ENCODE results near the gene RAB26.
"Not testable (repeated sequence)": the region's sequence is repeated elsewhere in the genome, so short reads cannot be mapped to it uniquely, and the experiment has no call there.

RAB26 gene, protein sequence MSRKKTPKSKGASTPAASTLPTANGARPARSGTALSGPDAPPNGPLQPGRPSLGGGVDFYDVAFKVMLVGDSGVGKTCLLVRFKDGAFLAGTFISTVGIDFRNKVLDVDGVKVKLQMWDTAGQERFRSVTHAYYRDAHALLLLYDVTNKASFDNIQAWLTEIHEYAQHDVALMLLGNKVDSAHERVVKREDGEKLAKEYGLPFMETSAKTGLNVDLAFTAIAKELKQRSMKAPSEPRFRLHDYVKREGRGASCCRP

DNA sequence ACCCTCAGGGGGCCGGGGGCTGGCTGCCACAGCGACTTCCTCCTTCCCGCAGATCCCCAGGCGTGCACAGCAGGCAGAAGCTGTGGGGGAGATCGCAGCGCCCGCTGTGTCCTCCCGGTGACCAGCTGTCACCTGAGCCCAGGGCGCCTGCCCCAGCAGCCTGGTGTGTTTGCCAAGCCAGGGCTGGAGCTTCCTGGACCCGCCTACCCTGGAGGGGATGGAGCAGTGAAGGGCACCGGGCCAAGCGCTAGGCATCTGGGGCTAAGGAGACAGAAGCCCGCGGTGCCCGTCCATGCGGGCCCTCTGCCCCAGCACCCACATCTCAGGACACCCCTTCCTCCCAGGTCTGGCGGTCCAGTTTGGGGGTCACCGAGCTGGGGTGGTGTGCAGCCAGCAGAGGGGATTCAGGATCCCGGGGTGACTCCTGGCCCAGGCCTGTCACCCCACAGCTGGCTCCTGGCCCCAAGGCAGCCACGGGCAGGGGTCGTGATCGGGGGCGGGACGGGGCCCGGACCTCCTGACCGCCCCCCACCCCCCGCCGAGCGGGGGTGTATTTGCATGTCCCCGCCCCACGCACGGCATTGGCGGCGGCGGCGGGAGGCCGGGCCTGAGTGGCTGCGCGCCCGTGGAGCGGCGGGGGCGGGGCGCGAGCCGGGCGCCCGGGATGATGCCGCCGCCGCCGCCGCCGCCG is at the start of gene RAB26:
RAB26 (plus strand) TSS at position 645 of the 691 bp plus-strand sequence. CDS start 159 bp downstream, outside the sequence.
- DNase-seq, result peak; percentile 72

DNA sequence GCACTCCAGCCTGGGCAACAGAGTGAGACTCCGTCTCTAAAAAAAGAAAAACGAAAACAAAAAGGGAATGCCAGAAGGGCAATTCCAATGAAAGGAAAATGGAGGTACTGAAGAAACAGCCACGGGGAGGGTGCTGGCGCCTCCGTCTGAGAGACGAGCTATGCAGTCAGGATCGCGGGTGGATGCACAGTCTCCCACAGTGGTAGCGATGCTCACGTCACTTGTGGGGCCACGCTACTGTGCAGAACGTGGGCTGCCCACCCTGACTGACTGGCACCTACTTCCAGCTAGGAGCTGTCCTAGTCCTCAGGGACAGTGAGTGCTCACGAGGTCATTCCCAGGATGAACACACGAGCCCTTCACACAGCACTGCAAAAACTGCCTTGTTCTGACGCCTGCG is 46.8 kb upstream of the RAB26 start:
- not testable (repeated sequence) for DNase-seq

DNA sequence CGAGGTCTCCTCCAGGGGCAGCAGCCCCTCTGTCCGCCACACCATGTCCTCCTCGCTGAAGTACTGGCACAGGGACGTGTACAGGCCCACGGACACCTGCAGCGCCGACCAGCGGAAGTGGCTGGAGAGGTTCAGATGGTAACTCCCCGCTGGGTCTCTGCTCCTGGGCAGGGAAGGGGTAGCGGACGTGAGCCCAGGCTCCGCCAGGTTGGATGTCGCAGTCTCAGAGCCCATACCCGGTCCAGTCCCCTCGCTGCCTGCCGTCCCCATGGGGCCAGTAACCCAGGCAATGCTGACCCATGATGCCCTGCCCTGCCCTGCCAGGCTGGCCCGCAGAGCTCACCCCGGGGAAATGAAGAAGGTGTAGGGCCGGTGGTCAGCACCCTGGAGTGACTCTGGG is 46.0 kb upstream of the RAB26 start:
- no peak for DNase-seq

DNA sequence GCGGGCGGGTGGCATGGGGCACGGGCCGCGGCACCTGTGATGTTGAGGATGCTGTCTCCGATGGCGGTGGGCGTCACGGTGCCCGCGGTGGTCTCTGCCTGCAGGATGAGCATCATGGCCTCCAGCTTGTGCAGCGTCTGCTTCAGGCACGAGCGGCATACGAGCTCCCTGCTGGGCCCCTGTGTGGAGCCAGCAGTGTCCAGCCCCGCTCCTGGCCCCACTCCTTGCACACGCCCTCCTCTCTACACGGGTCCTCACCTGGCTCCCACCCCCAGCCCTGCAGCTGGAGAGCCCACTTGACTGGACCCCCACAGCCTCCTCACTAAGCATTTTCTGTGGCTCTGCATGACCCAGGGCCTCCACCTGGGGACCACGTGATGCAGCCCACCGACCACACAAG is 44.0 kb upstream of the RAB26 start:
- not testable (repeated sequence) for DNase-seq

DNA sequence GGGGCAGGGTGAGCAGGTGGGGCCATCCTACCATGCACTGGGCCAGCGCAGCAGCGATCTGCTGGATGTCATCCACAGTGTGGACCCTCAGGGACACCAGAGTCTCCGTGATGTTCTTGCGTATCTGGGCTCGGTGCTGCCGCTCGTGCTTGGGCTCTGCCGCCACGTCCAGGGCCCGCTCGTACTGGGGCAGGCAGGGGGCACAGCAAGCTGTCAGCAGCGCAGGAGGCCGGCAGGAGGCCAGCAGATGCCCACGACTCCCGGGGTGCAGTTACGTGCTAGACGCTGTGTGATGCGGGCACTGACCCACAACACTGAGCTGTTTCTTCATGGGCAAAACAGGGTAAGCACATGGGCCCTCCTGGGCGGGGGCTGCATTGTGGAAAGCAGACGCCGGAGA is 43.1 kb upstream of the RAB26 start:
- not testable (repeated sequence) for DNase-seq

DNA sequence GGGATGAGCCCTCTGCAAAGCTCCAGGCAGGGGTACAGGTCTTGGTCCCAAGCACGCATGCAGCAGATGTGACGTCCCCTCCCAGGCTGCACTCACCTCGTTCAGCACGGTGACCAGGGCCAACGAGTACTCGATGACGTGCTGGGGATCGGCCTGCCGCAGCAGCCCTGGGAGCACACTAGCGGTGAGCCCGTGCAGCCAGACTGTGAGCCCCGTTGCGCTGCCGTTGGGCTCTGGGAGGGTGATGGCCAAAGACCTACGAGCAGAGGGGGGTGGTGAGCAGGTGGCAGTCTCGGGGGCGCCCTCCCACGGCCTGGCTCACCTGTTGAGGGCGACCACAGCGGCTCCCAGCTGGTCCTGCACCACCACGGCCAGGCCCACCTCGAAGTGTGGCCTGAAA is 42.7 kb upstream of the RAB26 start:
- not testable (repeated sequence) for DNase-seq

DNA sequence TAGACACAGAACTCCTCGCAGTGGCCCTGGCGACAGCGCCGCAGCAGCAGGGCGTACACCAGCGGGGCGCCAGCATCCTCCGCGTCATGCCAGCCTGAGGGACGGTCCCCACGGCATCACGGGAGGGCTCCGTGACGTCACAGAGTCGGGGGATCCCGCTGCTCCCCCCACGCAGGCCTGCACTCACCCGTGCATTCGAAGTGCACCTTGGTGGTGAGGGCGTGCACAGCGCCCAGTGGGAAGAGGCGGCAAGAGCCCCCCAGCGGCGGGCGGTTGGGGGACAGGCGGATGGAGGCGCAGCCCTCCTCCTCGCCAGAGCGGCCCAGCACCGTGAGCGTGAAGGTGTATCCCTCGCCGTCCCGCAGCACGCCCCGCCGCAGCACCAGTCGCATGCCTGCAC is 42.2 kb upstream of the RAB26 start:
- DNase-seq, result not testable (repeated sequence)

DNA sequence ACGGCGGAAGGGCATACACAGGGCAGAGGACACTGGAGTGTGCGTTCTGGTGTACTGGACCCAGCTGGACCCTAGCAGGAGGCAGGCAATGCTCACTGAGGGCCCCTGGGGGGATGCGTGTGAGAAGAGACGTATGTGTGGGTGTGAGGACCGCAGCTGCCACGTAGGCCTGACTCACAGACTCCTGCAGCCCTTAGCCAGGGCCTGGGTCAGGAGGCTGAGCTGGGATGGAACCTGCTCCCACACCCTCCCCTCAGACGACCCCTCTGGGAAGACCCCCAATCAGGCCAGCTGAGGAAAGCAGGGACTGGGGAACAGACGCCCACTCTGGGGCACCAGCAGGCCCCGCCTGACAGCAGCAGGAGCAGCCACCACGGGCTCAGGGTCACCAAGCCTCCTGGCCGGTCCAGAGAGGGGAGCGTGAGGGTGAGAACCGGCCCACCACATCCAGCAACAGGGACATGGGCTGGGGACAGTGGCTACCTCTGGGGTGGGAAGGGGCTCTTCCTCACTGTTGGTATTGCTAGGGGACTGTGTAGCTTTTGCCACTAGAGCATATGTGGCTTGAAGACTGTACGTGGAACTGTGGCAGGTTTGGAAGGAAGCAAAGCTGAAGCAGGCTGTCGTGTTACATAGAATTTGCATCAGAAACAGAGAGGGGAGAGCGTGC is 41.2 kb upstream of the RAB26 start:
- DNase-seq, result not testable (repeated sequence)

DNA sequence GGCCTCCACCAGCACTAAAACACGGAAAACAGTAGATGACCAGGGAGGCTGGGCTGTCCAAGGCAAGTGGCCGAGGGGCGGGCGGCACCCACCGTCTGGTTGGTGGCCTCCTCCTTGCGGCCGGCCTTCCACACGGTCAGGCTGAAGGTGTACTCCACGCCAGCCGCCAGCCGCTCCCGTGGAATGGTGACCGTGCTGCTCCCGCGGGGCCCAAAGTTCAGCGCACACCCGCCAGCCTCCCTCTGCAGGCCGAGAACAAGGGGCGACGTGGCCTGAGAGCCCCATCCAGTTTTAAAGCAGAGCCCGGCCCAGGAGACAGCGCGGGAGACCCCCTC is 40.7 kb upstream of the RAB26 start:
- not testable (repeated sequence) for DNase-seq

DNA sequence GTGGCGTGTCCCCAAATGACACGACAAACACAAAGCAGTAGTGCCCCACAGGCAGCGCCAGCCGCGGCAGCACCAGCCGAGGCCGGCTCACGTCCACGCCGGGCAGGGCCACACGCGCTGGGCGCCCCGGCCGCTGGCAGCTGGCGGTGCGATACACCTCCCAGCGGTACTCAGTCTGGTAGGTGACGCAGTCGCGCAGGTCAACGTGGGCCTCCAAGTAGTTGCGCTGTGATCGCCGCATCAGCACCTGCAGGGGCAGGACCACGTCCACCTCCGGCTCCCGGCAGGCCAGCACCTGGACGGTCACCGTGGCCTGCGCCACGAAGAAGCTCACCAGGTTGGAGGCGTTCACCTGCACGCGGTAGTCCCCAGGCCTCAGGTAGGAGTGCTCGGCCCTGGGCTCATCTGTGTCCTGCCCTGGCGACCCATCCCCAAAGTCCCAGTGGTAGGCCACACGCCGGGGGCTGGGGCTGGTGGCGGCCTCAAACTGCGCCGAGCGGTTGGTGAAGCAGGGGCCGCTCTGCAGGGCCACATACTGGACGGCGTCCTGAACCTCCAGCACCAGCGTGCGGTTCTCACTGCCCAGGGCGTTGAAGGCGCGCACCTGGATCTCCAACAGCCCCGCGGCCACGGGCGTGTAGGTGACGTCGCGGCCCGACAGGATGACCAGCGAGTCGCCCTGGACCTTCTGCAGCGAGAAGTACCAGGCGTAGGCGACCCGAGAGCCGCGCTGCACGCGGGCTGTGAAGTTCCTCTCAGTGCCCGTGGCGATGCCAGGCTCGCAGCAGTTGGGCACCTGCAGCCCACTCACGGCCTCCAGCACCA is 39.8 kb upstream of the RAB26 start:
- DNase-seq, result not testable (repeated sequence)

DNA sequence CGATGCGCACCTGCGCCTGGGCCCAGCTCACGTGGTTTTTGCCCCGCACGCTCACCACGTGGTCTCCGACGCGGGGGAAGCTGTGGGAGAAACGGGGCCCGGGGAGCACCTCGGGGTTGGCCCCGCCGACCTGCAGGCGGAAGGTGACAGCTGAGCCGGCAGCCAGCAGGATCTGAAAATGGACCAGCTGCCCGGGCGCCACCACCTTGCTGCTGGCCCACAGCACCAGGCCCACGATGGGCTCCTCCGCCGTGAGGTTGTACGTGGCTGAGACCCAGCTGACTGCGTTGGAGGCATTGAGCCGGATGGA is 39.2 kb upstream of the RAB26 start:
- DNase-seq, result not testable (repeated sequence)

DNA sequence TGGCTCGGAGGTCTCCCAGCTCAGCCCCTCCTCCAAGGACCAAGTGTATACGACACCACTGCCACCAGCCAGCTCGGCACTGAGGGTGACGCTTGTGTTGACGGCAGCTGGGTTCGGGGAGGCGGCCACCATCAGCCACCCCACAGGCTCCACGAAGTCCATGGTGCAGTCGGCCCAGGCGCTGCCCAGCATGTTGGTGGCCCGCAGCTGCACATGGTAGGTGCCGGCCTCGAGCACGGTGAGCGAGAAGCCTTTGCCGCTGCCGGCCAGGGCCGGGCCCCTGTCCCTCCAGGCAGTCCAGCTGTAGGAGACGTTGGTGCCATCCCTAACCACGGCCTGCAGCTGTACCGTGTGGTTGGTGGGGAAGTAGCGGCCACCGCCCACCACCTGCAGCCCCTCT is 38.6 kb upstream of the RAB26 start:
- not testable (repeated sequence) for DNase-seq

DNA sequence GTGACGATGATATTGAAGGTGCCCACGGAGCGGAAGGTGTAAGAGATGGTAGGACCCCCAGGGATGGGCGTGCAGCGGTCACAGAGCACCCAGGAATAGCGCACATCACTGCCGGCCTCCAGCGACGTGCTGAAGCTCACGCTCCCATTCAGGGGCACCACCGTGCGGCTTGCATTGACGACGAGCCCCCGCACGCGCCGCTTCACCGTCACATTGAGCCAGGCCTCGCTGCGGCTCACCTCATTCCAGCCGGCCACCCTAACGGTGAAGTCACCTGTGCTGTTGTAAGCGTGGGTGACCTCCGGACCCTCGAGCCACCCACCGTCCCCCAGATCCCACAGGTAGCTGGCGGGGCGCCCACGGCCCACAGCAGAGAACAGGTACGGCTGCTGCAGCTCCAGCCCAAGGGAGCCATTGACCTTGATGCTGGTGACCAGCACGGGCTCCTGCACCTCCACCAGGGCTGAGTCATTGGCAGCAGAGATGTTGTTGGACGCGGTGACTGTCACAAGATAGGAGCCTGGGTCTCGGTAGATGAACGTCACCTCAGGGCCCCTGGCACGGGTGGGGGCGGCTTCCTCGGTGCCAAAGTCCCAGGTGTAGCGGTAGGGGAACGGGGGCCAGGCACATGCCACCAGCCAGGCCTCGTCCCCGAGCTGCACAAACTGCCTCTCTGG is 38.0 kb upstream of the RAB26 start:
- DNase-seq, result not testable (repeated sequence)

DNA sequence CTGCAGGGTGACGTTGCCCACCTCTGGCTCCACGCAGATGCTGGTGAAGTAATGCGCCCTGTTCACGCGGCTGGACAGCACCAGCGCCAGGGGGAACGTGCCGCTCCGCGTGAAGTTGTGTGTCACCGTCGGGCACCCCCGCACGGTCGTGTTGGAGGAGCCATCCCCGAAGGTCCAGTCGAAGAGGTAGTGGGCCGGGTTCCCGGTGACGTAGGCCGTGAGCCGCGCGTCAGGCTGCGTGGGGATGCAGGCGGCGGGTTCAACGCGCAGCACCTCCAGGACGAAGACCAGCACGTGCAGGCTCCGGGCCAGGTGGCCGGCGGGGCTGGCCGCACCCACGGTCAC is 37.4 kb upstream of the RAB26 start:
- DNase-seq, result not testable (repeated sequence)

DNA sequence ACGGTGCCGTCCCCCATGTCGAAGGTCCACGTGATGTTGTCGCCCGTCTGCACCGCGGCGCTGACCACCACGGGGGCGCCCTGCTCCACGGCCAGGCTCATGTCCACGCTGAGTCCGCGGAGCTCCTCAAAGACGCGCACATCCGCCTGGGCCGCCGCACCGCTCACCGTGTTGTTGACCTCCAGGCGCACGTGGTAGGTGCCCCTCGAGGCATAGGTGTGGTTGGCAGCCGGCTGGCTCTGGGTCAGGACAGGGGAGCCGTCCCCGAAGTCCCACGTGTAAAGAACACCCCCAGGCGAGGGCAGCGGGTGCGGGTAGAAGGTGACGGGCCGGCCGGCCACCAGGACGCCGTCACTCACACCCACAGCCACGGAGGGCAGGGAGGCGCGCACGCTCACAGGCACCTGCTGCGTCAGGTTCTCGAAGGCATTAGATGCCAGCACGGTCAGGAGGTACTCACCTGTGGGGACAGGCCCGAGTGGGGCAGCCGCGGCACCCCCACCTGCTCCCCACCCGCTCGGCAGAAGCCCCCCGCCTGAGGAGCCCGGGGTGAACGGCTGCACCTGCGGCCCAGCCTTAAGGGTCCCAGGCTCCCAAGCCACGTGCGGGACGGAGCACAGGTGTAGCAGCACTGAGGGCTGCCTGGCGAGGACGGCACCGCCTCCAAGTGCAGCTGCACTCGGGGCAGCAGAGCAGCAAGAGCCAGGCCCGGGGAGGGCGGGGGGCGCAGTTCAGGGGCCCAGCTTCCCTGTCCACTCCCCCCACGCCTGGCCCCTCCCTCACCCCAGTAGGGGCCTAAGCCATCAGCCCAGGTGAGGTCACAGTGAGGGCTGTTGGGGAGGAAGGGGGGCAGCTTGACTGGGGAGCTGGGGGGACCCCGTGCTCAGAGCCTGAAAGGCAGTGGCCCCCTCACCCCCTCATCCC is 36.8 kb upstream of the RAB26 start:
- DNase-seq, result not testable (repeated sequence)

DNA sequence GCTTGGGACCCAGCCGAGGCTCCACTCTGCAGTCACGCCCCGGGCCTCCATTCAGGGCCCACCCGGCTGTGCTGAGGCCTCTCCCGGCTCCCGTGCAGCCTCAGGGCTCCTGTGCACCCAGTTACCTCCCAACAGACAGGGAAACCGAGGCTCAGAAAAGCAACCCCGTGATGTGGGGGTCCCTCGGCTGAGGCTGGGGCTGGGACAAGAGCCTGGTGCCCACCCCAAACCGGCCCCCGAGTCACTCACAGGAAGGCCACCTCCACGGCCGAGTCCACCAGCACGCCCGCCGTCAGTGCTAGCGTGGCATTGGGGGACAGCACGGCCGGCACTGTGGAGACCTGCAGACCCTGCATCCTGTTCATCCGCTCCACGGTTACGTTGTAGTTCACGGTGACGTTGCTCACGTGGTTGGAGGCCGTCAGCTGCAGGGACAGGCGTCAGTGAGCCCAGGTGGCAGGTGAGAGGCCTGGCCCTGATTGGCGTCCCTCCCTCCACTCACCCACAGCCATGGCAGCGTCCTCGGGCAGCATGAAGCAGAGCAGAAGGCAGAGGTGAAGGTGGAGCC is 35.8 kb upstream of the RAB26 start:
- DNase-seq, result not testable (repeated sequence)

DNA sequence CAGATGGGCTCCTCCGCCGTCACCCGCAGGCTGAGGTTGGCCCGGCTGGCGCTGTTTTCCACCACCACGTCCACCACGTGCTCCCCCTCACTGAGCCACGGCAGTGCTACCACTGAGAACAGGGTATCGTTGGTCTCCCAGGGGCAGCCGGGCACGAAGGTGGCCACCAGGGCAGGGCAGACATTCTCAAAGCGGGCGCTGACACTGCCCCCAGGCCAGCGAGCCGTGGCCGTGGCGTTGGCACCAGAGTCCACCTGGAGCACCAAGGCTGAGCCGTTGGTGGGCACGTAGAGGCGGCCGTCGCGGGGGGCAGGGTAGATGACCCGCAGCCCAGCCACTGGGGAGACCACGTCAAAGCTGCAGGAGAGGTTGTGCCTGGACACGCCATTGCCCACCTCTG is 34.2 kb upstream of the RAB26 start:
- DNase-seq, result not testable (repeated sequence)

DNA sequence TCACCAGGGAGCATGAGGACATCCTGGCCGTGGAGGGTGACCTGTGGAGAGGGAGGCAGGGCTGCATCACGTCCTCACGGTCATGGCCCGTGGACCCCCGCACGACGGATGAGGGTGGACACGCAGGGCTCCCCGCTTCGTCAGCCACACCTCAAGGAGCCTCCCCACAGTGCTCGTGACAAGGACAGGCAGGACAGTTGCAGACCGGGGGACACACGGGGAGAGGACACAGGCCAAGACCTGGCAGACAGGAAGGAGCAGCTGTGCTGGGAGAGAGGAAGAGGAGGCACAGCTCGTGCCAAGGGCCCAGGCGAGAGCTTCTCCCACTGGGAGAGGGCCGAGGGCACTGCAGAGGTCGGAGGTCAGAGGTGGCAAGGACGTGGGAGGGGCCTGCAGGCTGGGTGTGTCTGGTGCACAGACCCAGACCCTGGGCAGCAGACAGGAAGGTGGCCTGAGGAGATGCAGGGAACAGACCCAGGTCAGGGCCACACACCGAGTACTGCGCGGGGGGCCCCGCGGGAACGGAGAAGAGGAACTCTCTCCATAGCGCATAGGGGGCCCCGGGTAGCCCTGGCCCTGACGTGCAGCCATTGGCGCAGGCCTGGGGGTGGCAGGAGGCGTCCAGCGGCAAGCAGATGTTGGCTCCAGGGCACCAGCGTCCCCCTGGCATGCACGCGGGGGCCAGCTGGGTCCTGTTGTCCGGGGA is 33.4 kb upstream of the RAB26 start:
- not testable (repeated sequence) for DNase-seq

DNA sequence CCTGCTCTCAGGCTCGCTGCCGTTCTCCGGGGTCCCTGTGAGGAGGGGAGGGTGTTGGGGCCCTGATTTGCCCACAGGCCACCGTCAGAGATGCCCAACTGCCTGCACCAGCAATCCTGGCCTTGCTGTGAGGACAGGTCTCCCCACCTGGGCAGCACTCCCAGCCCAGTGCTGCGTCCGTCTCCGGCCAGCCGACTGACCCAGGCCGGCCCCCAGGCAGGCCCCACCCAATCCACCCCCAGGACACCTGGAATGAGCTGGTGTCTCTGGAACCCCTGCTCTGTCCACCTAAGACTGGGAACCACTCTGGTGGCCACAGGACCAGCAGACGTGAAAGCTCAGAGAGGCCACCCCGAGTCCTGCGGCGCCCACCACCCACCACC is 32.8 kb upstream of the RAB26 start:
- no peak for DNase-seq

DNA sequence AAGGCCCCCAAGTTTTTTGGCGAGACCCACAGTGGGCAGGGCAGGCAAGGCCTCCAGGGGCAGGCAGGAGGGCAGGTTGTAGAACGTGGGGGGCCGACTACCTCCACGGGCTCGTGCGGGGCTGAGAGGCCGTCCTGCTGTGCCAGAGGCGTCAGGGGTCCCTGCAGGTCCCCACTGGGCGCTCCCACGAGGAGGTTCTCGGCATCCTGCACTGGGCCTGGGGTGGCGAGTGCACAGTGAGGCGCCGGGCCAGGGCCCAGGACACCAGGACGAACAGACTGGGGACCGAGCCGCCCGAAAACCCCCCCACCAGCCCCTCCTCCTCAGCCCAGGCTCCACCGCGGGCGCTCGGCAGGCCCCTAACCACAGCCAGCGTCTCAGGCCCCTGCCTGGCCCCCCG is 32.0 kb upstream of the RAB26 start:
- DNase-seq, result not testable (repeated sequence)

DNA sequence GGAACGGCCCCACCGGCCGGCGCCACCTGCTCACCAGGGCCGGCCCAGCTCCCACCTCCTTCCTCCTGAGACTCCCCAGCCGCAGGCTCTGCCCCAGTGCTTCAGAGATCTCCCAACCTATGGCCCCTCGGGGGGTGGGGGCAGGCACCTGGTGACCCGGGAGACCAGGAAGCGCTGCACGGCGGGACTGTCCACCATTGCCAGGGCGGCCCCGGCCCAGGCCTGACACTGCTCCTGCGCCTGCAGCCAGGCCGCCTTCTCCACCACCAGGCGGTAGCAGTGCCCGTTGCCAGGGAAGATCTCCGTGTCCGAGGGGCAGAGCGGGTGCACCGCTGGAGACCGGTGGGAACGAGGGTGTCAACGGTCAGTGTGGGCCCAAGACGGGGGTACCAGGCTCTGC is 31.1 kb upstream of the RAB26 start:
- not testable (repeated sequence) for DNase-seq
